ENCODE data around the gene TRPM3. TPM values are rescaled to one million over a fixed set of nuclear protein-coding genes. Genes with fewer than 3 reads are reported as not detected.
"Not testable (repeated sequence)": the region's sequence is repeated elsewhere in the genome, so short reads cannot be mapped to it uniquely, and the experiment has no call there.

TRPM3 gene
- total RNA-seq, 1 experiment from 2014 or later: 0.03 TPM

GRCh38 chr9:70746316-70746715, 375.1 kb downstream of the TRPM3 start:
- no peak overlapping the region for H3K27ac ChIP-seq
- H3K4me3 ChIP-seq: no peak overlapping the region
- DNase-seq (ENCODE audit: low read depth in 1 of 2, low spot score in 2 of 2): no peak
- H3K9me3 ChIP-seq (replicated peaks): no peaks in the 10 kb centered on the region
- H3K4me1 ChIP-seq (replicated peaks): no peaks in the 10 kb centered on the region
- H3K27me3 ChIP-seq (replicated peaks): no peaks in the 10 kb centered on the region
- H3K36me3 ChIP-seq: no peaks in the 10 kb centered on the region

GRCh38 chr9:70724794-70725193, 396.6 kb downstream of the TRPM3 start:
- not testable (repeated sequence) for H3K27ac ChIP-seq; H3K36me3 ChIP-seq; H3K4me1 ChIP-seq (replicated peaks); H3K4me3 ChIP-seq; H3K9me3 ChIP-seq (replicated peaks); H3K27me3 ChIP-seq (replicated peaks); DNase-seq (ENCODE audit: low read depth in 1 of 2, low spot score in 2 of 2)

- H3K27me3 ChIP-seq (replicated peaks); DNase-seq (ENCODE audit: low read depth in 1 of 2, low spot score in 2 of 2); H3K36me3 ChIP-seq: not testable (repeated sequence)
Measured at GRCh38 chr9:70724025-70724424, 397.4 kb downstream of the TRPM3 start.

GRCh38 chr9:70706797-70707196, 414.6 kb downstream of the TRPM3 start:
- H3K4me1 ChIP-seq (replicated peaks); H3K27me3 ChIP-seq (replicated peaks); H3K9me3 ChIP-seq (replicated peaks); H3K27ac ChIP-seq; H3K36me3 ChIP-seq; DNase-seq (ENCODE audit: low read depth in 1 of 2, low spot score in 2 of 2); H3K4me3 ChIP-seq: not testable (repeated sequence)

More at GRCh38 chr9:70724025-70724424, 397.4 kb downstream of the TRPM3 start:
- not testable (repeated sequence) for H3K27ac ChIP-seq; H3K4me3 ChIP-seq; H3K9me3 ChIP-seq (replicated peaks); H3K4me1 ChIP-seq (replicated peaks)

- H3K9me3 ChIP-seq (replicated peaks): no peaks in the 10 kb centered on the region
- no peak overlapping the region for H3K4me3 ChIP-seq
- H3K4me1 ChIP-seq (replicated peaks): no peaks in the 10 kb centered on the region
- no peak for DNase-seq (ENCODE audit: low read depth in 1 of 2, low spot score in 2 of 2)
- H3K27me3 ChIP-seq (replicated peaks): no peaks in the 10 kb centered on the region
- H3K36me3 ChIP-seq: no peaks in the 10 kb centered on the region
- H3K27ac ChIP-seq: no peak overlapping the region
Measured at GRCh38 chr9:70701163-70701562, 420.3 kb downstream of the TRPM3 start.

- Histone ChIP-seq H3K36me3 (no peaks in the 10 kb centered on the region), H3K9me3 (replicated peaks) (no peaks in the 10 kb centered on the region), H3K27ac (no peak overlapping the region), H3K27me3 (replicated peaks) (no peaks in the 10 kb centered on the region), H3K4me3 (no peak overlapping the region), H3K4me1 (replicated peaks) (no peaks in the 10 kb centered on the region)
- DNase-seq (ENCODE audit: low read depth in 1 of 2, low spot score in 2 of 2): no peak
Measured at GRCh38 chr9:70696694-70697335, 424.6 kb downstream of the TRPM3 start.

GRCh38 chr9:70694758-70695157, 426.7 kb downstream of the TRPM3 start:
- no peak for DNase-seq (ENCODE audit: low read depth in 1 of 2, low spot score in 2 of 2)
- Histone ChIP-seq H3K27me3 (replicated peaks) (no peaks in the 10 kb centered on the region), H3K4me3 (no peak overlapping the region), H3K4me1 (replicated peaks) (no peaks in the 10 kb centered on the region), H3K27ac (no peak overlapping the region), H3K9me3 (replicated peaks) (no peaks in the 10 kb centered on the region), H3K36me3 (no peaks in the 10 kb centered on the region)

GRCh38 chr9:70693186-70693585, 428.2 kb downstream of the TRPM3 start:
- Histone ChIP-seq H3K4me1 (replicated peaks) (no peaks in the 10 kb centered on the region), H3K27ac (no peak overlapping the region)
- DNase-seq (ENCODE audit: low read depth in 1 of 2, low spot score in 2 of 2): no peak

GRCh38 chr9:70692431-70692830, 429.0 kb downstream of the TRPM3 start:
- H3K27me3 ChIP-seq (replicated peaks): no peaks in the 10 kb centered on the region
- H3K27ac ChIP-seq: no peak overlapping the region
- H3K9me3 ChIP-seq (replicated peaks): no peaks in the 10 kb centered on the region
- no peaks in the 10 kb centered on the region for H3K36me3 ChIP-seq
- DNase-seq (ENCODE audit: low read depth in 1 of 2, low spot score in 2 of 2): no peak
- H3K4me3 ChIP-seq: no peak overlapping the region
- no peaks in the 10 kb centered on the region for H3K4me1 ChIP-seq (replicated peaks)

More at GRCh38 chr9:70693186-70693585, 428.2 kb downstream of the TRPM3 start:
- no peaks in the 10 kb centered on the region for H3K36me3 ChIP-seq
- H3K9me3 ChIP-seq (replicated peaks): no peaks in the 10 kb centered on the region
- H3K4me3 ChIP-seq: no peak overlapping the region
- no peaks in the 10 kb centered on the region for H3K27me3 ChIP-seq (replicated peaks)

GRCh38 chr9:70688704-70689103, 432.7 kb downstream of the TRPM3 start:
- Histone ChIP-seq H3K4me1 (replicated peaks) (no peaks in the 10 kb centered on the region), H3K4me3 (no peak overlapping the region), H3K36me3 (no peaks in the 10 kb centered on the region), H3K27ac (no peak overlapping the region), H3K9me3 (replicated peaks) (no peaks in the 10 kb centered on the region), H3K27me3 (replicated peaks) (no peaks in the 10 kb centered on the region)
- DNase-seq (ENCODE audit: low read depth in 1 of 2, low spot score in 2 of 2): no peak

- Histone ChIP-seq H3K36me3 (no peaks in the 10 kb centered on the region), H3K4me3 (no peak overlapping the region), H3K4me1 (replicated peaks) (no peaks in the 10 kb centered on the region), H3K9me3 (replicated peaks) (no peaks in the 10 kb centered on the region), H3K27ac (no peak overlapping the region), H3K27me3 (replicated peaks) (no peaks in the 10 kb centered on the region; the same call in none of the 2 replicates)
- DNase-seq (ENCODE audit: low read depth in 1 of 2, low spot score in 2 of 2): no peak
Measured at GRCh38 chr9:70683841-70684240, 437.6 kb downstream of the TRPM3 start.

- no peaks in the 10 kb centered on the region for H3K36me3 ChIP-seq
- no peaks in the 10 kb centered on the region for H3K4me1 ChIP-seq (replicated peaks)
- no peak for DNase-seq (ENCODE audit: low read depth in 1 of 2, low spot score in 2 of 2)
- no peaks in the 10 kb centered on the region for H3K9me3 ChIP-seq (replicated peaks)
- H3K27ac ChIP-seq: no peak overlapping the region
- no peaks in the 10 kb centered on the region; the same call in none of the 2 replicates for H3K27me3 ChIP-seq (replicated peaks)
- no peak overlapping the region for H3K4me3 ChIP-seq
Measured at GRCh38 chr9:70682298-70682697, 439.1 kb downstream of the TRPM3 start.

- H3K27me3 ChIP-seq (replicated peaks): no peaks in the 10 kb centered on the region; the same call in none of the 2 replicates
- no peaks in the 10 kb centered on the region for H3K36me3 ChIP-seq
- no peaks in the 10 kb centered on the region for H3K9me3 ChIP-seq (replicated peaks)
- no peaks in the 10 kb centered on the region for H3K4me1 ChIP-seq (replicated peaks)
- H3K27ac ChIP-seq: no peak overlapping the region
- DNase-seq (ENCODE audit: low read depth in 1 of 2, low spot score in 2 of 2): no peak
- no peak overlapping the region for H3K4me3 ChIP-seq
Measured at GRCh38 chr9:70679845-70680244, 441.6 kb downstream of the TRPM3 start.

- Histone ChIP-seq H3K9me3 (replicated peaks) (no peaks in the 10 kb centered on the region), H3K36me3 (no peaks in the 10 kb centered on the region), H3K4me3 (no peak overlapping the region), H3K4me1 (replicated peaks) (no peaks in the 10 kb centered on the region), H3K27me3 (replicated peaks) (no peaks in the 10 kb centered on the region; the same call in none of the 2 replicates), H3K27ac (no peak overlapping the region)
- no peak for DNase-seq (ENCODE audit: low read depth in 1 of 2, low spot score in 2 of 2)
Measured at GRCh38 chr9:70678153-70678552, 443.3 kb downstream of the TRPM3 start.
